Measurements from ENCODE around the gene QSOX2.

Gene QSOX2

DNA sequence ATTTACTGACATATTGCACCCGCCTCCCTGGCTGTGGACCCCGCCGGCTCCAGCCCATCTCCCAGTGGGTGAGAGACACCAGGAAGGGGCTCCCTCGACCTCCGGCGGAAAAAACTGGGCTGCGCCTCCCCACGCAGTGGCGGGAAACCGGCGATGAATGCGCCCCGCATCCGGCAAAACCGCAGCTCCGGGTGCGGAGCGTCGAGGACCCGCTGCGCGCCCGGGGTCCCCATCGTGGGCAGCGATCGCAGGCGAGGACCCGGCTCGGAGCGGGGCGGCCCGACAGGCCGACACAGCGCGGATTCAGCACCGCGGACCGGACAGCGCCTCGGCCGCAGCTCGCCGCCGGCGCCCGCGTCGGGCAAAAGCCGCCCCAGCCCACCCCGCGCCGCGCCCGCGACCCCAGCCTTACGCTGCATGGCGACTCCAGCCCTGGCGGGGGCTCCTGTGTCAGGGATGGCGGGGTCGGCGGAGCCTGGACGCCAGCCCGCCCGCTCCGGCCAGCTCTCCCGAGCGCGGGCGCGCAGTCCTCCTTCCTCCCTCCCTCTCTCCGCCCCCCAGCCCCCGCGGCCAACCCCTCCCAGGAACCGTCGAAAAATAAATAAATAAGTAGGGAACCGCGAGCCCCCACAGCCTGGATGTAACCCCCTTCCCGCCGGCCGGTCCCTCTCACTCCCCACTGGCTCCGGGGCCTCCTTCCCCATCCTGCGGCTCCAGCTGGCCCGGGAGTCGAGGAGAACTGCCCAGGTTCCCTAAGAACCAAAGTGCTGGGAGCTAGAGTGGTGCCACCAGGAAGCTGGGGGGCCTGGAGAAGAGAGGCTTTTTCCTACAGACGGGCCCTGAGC is 43.8 kb downstream of the QSOX2 start:
- DNase-seq, result no peak

DNA sequence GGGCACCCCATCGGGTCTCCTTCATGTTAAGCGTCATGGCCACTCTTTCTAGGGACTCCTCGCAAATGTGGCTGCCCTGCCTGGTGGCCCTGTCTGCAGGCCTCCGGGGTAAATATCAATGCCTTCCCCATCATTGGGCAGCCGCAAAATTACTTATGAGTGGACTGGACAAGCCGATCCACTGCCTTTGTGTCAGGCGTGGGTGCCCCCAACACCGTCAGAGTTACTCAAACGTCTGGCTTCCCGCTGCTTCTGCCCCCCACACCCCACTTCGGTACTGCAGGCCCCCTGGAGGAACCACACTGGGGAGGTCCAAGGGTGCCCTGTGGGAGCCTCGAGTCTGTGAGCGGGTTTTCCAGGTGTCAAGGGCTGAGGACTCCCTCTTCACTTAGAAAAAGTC is 44.4 kb downstream of the QSOX2 start:
- DNase-seq, result no peak

DNA sequence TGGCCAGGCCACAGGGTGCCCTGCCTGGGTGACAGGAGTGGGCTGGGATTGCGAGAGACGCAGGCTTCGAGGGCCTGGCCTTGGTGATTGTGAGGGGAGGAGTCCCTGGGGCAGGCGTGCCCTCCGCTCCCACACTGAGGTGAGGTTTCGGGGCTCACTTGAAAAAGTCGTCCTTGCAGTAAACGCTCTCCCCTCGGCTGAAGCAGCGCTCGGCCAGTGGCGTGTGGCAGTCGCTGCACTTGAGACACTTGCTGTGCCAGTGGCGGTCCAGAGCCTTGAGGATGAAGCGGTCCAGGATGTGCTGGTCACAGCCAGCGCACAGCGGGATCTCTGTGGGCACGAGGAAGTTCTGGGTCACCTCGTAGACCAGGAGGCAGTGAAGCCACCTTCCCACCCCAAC is 45.2 kb downstream of the QSOX2 start:
- no peak for DNase-seq

DNA sequence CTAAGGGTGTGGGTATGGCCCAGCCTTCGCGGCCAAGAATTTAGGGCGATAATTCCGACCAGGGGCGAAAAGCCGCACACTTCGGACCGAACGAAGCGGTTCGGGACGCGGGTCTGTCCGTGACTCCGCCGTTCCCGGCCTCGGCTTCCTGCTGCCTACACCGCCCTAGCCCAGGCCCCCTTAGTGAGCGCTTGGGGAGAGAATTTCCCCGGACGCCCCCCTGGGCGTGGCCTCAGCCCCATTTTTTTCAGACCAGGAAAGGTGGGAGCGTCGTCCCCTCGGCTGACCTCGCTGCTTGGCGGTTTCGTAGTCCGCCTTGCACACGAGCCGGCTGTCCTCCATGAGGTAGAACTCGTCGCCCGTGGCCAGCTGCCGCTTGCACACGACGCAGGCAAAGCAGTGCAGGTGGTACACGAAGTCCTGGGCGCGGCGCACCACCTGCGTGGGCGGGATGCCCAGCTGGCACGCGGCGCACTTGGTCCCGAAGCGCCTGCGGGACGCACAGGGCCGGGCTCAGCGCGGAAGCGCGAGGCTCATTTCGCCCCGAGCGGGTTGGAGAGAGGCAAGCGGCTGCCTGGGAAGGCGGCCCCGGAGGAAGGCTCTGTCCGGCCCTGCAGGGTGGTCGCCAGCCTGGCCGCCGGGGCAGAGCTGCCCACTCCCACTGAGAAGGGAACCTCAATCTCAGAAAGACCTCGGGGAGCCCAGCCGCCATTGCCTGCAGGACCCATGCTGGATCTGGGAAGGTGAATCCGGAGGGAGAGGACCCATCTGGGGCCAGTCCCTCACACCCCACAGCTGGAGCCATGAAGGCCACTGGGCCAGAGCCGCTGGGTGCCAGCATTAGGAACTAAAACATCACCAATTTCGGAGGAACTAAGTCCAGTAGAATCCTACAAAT is 46.0 kb downstream of the QSOX2 start:
- DNase-seq, result no peak

DNA sequence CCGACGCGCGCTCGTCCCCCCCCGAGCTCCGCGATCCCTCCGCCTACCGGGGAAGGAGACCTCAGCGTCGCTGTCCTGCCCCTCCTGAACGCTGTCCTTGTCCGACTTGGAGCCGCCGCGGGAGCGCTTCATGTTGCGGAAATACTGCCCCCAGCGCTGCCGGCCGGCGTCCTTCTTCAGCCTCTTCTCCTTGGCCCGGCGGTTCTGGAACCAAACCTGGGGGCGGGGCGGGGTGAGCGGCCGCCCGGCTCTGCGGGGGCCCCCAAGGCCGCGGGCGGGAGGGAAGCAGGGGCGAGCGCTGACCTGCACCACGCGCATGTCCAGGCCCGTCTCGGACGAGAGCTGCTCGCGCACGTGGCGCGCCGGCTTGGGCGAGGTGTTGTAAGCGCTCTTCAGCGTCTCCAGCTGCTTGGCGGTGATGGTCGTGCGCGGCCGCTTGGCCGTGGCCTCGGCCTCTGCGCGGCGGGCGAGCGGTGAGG is 47.0 kb downstream of the QSOX2 start:
- DNase-seq, result no peak

DNA sequence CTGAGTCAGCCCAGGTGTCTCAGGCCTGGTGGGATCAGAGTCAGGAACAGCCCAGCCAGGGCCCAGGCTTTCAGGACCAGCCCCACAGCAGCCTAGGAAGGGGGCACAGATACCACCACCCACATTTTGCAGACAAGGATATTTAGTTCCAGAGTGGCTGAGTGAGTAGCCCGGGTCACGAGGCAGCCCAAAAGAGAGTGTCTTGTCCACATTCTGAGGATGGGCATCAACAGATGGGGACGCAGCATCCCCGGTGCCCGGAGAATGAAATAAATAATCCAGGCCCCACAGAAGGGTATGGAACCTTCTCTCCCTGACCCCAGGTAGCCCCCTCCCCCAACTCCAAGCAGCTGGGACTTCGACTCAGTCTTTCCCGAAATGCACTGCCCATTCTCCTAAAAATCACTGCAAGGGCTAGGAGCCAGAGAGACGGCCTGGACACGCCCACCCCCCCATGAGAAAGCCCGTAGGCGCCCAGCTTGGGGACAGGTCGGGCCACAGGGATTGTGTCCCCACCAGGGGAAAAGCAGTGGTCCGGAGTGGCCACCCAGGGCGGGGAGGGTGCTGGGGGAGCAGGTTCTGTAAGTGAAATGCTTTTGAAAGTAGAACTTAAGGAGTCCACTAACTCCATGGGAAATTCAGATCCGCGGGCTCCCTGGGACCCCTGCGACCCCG is 47.5 kb downstream of the QSOX2 start:
- DNase-seq, result no peak

DNA sequence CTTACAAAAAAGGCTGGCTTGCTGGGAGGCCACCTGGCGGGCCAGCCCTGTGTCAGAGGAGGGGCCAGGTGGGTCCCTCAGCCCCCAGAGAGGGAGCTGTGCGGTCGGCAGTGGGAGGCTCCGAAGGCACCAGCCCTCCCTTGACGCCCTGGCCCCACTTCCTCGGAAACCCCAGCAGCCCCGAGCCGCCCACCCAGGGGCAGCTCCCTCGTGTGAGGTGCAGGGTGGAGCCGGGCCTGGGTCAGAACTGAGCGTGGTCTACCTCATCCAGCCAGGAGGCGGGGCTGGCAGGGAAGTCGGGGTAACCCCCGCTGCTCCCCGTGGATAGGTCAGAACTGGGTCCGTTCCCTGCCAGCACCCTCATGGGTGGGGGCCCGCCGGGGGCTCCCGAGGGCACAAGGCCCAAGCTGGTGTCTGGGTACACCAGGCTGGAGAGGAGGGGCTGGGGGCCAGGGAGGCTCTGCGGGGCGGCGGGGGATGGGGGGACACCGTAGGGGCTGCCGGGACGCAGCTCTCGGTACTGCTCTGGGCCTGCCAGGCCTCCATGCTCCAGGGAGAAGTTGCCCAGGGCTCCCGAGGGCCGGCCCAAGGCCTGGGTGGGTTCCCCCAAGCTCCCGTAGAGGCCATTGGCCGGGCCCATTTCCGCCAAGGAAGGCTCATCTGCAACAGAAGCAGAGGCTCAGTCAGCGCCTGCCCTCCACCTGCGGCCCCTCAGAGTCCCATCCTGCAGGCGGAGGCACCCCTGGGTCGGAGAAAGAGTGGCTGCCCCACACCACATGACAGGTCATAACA is 48.3 kb downstream of the QSOX2 start:
- no peak for DNase-seq

DNA sequence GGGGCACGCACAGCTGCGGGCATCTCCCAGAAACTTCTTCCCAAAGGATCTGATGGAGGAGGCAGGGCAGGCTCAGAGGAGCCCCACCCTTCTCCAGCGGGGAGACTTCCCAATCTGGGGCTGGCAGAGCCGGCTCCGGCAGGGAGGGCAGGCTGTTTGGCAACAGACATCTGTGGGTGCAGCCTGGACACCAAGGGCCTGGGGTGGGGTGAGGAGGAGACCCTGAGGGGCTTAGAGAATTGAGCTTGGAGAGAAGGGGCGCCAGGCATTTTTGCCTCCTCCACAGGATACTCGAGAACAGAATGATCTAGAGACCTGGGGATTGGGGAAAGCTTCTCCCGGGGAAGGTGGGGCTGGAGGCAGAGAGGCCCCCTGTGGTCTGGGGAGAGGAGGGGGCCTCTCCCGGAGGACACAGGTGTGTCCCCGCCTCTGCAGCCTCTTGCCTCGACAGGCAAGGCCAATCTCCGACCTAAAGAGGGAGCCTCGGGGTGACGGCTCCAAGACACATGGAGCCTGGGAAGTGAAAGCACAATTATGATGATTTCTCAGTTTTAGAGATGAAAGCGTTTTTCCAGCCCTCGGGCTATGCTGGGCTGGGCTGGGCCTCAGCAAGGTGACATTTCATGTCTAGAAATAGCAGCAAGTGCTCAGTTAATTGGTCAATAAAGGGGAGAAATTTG is 49.1 kb downstream of the QSOX2 start:
- no peak for DNase-seq

DNA sequence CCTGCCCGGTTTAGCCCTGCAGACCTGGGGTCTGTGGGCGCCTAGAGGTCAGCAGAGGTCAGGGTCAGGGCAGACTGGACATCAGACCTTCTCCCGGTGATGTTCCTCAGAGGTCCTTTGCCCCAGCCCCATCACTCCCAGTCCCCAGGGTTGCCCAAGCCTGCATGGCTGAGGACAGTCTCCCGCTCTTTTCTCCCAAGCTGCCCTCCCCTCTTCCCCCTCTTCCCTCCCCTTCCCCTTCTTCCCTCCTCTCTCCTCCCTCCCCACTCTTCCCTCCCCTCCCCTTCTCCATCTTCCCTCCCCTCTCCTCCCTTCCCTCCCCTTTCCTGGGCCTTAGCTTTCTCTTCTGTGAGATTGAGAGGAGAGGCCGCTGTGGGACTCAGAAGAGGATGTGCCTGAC is 51.1 kb downstream of the QSOX2 start:
- DNase-seq, result no peak

DNA sequence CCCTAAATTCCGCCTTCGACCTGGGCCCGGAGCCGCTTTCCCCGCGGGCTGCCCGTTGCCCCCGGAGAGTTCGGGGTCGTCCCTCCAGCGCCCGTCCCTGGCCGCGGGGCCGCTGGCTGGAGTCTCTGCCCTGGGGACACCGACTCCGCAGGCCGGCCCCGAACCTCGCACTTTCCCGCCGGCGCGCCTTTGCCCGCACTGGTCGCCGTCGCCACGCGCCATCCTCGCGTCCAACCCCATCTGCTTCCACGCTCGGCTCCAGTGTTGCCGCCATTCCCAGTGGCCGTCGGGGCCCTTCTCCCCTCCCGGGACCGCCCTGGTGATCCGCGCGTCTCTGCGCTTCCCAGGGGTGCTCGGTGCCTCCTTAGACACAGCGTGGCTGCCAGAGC is 51.7 kb downstream of the QSOX2 start:
- DNase-seq, result no peak

DNA sequence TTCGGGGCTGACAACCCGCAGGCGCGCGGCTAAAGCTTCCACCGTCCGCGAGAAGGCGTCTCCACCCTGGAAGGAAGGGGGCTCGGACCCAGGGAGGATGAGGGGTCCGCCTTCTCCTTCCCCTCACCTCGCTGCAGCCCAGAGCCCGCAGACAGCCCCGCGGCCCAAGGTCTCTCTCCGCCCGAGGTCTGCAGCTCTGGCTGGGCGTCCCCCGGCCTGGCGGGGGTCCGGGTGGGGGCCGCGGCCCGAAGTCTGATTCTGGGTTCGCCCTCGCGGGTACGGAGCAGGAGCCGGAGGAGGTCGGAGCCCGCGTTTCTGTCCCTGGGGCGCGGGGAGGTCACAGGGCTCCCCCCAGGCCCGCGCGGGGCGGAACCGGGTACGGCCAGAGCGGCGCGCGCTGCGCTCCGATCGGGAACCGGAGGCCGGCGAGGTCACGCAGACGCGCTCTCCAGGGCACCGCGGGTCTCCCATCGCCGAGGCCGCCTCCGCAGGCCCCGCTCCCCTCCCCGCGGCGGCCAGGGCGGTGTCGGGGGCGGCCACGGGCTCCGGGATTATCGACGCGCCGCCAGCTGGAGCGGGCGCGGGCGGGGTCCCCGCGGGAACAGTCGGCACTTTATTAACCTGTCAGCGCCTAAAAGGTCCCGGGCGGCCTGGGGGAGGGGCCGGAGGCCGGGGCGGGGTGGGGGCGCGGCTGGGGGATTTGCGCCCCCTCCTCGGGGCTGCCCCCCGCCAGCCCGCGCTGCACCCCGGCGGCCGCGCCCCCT is 52.3 kb downstream of the QSOX2 start:
- no peak for DNase-seq

DNA sequence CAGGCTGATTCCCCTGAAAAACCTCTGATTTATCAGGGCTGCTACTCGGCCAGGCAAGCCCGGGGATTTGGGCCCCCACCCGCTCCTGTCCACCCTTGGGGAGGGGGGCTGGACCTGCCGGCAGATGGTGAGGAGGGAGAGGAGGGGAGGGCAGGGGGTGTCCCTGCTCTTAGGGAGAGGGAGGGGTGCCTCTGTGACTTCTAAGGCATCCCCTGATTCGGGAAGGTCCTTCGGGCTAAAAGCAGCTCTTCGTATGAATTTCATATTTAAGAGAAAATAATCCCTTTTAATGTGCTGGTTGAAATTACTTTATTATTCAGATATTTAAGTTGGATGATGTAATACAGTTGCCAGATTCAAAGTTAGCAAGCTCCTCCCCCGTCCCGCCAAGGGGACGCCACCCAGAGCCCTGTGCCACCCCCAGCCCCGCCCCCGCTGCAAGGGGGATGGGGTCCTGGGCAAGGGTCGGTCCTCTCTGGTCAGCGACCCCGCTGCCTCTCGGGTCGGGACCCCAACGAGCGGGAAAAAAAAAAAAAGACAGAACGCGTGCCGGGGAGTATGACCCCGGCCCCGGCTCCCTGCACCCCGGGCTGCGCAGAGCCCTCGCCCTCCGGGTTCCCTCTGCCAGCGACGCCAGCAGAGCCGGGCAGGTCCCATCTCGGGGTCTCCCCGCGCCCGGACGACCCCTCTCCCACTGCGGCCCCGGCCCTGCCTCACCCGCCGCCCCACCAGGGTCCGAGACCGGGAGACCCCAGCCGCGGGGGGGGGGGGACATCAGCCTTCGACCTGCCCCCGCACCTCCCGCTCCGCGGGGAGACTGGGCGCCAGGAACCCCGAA is 53.1 kb downstream of the QSOX2 start:
- no peak for DNase-seq

DNA sequence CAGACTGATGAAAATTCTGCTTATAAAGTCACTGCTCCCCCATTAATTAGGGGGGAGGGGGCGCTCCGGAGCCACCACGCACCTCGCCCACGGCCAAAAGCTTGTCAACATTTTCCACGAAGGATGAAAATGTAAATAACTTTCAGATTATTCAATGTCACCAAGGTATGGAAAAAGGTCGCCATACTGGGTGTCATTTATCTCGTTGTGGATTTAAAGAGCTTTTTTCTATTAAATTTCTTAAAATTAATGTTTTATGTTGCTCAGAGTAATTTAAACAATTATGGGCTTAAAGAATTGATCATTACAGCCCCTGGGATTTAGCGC is 53.7 kb downstream of the QSOX2 start:
- no peak for DNase-seq

DNA sequence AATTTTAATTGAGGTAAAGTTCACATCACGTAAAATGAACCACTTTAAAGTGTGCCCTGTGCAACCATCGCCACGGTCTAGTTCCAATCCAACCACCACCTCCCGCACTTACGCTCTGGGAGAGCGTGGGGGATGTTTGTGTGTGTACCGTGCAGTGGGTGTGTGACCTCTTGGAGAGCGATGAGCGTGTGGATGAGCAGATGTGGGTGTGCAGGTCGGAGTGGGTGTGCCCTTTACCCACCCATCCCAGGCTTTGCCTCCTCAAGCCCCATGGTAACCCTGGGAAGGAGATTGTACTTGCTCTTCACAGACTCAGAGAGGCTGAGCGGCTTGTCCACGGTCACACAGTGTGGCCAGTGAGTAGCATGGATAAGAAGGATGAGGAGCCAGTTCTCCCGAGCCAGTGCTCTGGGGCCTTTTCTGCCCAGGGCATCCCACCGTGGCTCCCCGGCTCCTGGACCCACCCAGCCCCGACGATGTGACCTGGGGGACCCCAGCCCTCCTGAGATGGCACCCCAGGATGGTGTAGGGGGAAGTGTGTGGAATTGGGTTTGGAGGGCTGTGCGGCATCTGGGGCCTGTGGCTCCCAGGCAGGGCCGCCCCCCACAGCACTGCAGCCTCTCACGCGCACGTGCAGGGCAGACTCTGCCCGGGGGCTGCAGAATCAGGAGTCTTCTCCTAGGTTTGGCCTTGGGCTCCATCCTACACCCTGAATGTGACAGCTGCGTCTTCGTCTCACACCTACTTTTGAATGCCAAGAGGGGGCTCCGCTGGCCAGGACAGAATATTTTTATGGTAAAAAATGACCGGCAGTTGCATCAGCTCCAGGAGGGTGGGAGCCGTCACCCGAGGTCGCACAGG is 54.3 kb downstream of the QSOX2 start:
- no peak for DNase-seq

DNA sequence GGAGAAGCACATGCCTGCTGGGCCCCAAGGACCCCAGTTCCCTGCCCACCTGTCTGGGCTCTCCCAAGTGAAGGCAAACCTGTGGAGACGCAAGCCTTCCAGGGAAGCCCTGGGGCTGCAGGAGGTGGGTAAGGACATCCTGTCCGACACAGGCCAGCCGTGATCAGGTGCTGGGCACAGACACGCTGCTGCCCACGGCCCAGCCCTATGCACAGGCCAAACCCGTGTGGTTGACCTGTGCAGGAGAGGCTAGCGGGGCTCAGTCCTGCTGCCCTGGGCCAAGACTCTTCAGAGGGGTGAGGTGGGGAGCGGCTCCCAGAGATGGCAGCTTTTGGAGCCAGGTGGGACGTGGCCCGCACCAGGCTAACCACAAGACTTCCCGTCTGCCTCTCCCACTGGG is 55.0 kb downstream of the QSOX2 start:
- DNase-seq, result no peak

DNA sequence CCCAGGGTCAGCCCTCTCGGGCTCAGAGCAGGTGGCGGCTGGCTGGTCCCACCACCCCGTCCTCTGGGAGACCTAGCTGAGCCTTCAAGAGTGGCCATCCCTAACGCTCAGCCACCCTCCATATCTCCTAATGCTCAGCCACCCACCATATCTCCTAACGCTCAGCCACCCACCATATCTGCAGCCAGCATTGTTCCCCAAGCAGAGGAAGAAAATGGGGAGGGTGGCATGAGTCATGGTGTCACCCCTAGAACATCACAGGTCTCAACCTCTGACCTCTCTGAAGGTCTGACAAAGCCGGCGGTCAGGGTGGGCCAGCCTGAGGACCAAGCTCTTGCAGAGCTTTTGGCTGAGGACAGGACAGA is 55.4 kb downstream of the QSOX2 start:
- DNase-seq, result no peak

DNA sequence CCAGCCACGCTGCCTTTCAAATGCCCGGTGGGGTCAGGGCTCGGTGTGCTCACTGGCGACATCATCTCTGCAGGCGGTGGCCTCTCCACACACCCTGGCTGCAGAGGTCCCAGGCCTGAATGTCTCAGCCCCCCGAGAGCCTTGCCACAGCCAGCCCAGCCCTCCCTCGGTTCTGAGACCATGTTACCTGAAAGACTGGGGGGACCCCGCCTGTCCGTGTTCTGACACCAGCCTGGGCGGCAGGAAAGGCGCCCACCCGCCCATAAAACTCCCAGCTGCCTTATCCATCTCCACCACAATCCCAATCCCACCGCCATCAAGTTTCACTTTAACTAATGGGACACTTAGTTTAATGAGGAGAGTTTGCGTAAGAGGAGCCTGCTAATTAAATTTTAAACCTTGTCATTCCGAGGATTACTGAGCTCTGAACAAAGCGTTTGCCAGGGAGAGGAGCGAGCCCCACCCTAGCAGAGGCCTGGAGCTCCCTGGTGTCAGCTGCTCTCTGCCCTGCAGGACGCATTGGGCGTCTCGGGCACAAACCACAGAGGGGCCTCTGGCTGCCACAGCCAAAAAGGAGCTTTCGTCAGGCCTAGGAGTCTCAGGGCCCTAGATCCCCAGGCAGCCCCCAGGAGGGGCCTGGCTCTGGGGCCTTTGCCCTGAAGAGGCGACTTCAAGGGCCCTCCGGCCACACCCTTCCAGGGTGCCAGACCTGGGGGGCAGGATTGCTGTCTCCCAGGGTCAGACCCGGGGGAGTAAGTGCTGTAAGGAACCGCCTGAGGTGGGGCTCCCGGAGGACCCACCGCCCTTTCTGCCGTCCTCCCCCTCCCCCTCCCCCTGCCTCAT is 56.0 kb downstream of the QSOX2 start:
- DNase-seq, result no peak
